ENCODE results near the gene XYLT1.

The XYLT1 gene

DNA sequence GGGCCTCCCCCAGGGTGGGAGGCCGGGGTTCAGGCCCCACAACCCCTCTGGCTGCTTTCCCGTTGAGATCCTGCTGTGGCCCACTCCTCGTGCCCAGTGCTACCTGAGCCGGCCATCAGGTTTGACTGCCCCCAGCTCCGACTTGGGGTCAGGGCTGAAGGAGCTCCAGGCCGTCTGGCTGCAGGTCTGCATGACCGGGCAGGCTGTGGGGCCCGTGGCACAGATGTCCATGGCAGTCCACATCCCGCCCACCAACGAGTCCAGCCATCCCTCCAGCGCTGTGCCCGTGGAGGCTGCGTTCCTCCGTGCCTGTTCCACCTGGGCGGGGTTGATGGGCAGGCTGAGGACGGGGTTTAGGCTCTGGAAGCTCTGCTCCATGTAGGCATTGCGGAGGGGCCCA, 362.2 kb downstream of the XYLT1 start:
- TF ChIP-seq, protein P1, sequence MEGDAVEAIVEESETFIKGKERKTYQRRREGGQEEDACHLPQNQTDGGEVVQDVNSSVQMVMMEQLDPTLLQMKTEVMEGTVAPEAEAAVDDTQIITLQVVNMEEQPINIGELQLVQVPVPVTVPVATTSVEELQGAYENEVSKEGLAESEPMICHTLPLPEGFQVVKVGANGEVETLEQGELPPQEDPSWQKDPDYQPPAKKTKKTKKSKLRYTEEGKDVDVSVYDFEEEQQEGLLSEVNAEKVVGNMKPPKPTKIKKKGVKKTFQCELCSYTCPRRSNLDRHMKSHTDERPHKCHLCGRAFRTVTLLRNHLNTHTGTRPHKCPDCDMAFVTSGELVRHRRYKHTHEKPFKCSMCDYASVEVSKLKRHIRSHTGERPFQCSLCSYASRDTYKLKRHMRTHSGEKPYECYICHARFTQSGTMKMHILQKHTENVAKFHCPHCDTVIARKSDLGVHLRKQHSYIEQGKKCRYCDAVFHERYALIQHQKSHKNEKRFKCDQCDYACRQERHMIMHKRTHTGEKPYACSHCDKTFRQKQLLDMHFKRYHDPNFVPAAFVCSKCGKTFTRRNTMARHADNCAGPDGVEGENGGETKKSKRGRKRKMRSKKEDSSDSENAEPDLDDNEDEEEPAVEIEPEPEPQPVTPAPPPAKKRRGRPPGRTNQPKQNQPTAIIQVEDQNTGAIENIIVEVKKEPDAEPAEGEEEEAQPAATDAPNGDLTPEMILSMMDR (conservative IDR thresholded peaks at IDR 0.05; ENCODE audit: low read length) = no peak
- TF ChIP-seq EZH2phosphoT487 (IDR thresholded peaks at IDR 0.05; ENCODE audit: borderline replicate concordance) = no peak
- Histone ChIP-seq H3F3A (ENCODE audit: low read depth) (no peaks in the 10 kb centered on the region), H3K4me2 (ENCODE audit: low read depth, low read length, poor library complexity, severe bottlenecking) (no peak overlapping the region), H3K4me1 (ENCODE audit: insufficient read depth, low read length, poor library complexity, severe bottlenecking) (no peaks in the 10 kb centered on the region), H4K20me1 (ENCODE audit: insufficient read depth, low read length, poor library complexity, severe bottlenecking) (no peaks in the 10 kb centered on the region), H3K4me3 (ENCODE audit: low read length, poor library complexity, severe bottlenecking) (no peak overlapping the region), H2AFZ (ENCODE audit: low read length) (no peak overlapping the region), H3K27me3 (ENCODE audit: insufficient read depth, low read length, poor library complexity, severe bottlenecking) (no peaks in the 10 kb centered on the region), H3K36me3 (ENCODE audit: insufficient read depth, low read length) (peaks cover 58% of the 10 kb centered on the region; the same call in 1 of the 2 replicates), H3K79me2 (ENCODE audit: insufficient read depth, low read length) (no peaks in the 10 kb centered on the region), H3K9me2 (replicated peaks; ENCODE audit: low read depth, low read length) (no peaks in the 10 kb centered on the region), H3K9ac (ENCODE audit: low read depth, low read length, poor library complexity, severe bottlenecking) (no peak overlapping the region), H3K9me3 (ENCODE audit: insufficient read depth, low read depth, low read length) (no peaks in the 10 kb centered on the region)

DNA sequence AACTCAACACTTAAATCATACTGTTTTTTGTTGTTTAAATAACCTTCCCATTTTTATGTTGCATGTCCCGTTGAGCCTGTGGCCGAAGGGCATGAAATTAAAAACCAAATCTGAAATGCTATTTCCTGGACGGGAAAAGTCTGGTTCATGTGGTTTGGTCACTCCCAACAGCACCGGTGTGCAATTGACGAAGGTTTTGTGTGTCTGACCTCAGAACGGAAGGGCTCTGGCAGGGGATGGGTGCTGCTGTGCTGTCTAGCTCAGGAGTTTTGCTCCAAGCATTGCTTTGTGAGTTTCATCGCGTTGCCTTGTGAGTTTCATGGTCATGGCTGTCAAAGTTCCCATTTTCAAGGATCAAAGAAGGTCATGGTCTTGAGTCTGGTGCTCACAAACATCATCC, 363.3 kb downstream of the XYLT1 start:
- no peaks in the 10 kb centered on the region for H4K20me1 ChIP-seq (ENCODE audit: insufficient read depth, low read length, poor library complexity, severe bottlenecking)
- H3K4me1 ChIP-seq (ENCODE audit: insufficient read depth, low read length, poor library complexity, severe bottlenecking) = no peaks in the 10 kb centered on the region
- TF ChIP-seq EZH2phosphoT487 (IDR thresholded peaks at IDR 0.05; ENCODE audit: borderline replicate concordance) = no peak
- TF ChIP-seq, protein P1 (conservative IDR thresholded peaks at IDR 0.05; ENCODE audit: low read length) = no peak
- H3K9me3 ChIP-seq (ENCODE audit: insufficient read depth, low read depth, low read length) = no peaks in the 10 kb centered on the region
- H3K9me2 ChIP-seq (replicated peaks; ENCODE audit: low read depth, low read length) = no peaks in the 10 kb centered on the region
- no peaks in the 10 kb centered on the region for H3K79me2 ChIP-seq (ENCODE audit: insufficient read depth, low read length)
- H2AFZ ChIP-seq (ENCODE audit: low read length) = no peak overlapping the region
- no peak overlapping the region for H3K9ac ChIP-seq (ENCODE audit: low read depth, low read length, poor library complexity, severe bottlenecking)
- H3K36me3 ChIP-seq (ENCODE audit: insufficient read depth, low read length) = peaks cover 50% of the 10 kb centered on the region; the same call in 1 of the 2 replicates
- no peak overlapping the region for H3K4me3 ChIP-seq (ENCODE audit: low read length, poor library complexity, severe bottlenecking)
- H3K27me3 ChIP-seq (ENCODE audit: insufficient read depth, low read length, poor library complexity, severe bottlenecking) = no peaks in the 10 kb centered on the region
- H3F3A ChIP-seq (ENCODE audit: low read depth) = no peaks in the 10 kb centered on the region
- no peak overlapping the region for H3K4me2 ChIP-seq (ENCODE audit: low read depth, low read length, poor library complexity, severe bottlenecking)

DNA sequence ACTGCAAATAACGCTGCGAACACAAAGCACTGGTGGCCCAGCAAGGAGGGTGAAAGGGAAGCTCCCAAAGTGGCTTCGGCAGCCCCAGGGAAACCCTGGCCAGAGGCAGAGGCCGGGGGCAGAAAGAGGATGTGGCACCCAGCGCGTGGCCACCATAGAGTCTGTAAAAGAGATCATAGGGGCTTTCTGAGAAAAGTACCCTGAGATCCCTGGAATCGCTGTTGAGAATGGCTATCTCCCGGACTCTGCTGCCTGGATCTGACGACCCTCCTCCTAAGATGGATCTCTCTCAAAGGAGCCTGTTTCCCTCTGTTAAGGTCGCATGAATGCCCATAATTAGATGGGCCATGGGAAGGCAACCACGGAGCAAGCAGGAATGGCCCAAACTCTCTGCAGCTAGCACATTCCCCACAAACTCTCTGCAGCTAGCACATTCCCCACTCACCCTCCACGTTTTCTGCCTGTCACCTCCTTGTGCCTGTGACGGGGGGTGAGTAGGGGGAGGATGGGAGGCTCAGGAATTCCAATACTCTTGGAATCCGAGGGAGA, 364.4 kb downstream of the XYLT1 start:
- Histone ChIP-seq H3F3A (ENCODE audit: low read depth) (no peaks in the 10 kb centered on the region), H3K27me3 (ENCODE audit: insufficient read depth, low read length, poor library complexity, severe bottlenecking) (no peaks in the 10 kb centered on the region), H3K9ac (ENCODE audit: low read depth, low read length, poor library complexity, severe bottlenecking) (no peak overlapping the region), H3K4me1 (ENCODE audit: insufficient read depth, low read length, poor library complexity, severe bottlenecking) (no peaks in the 10 kb centered on the region), H3K4me2 (ENCODE audit: low read depth, low read length, poor library complexity, severe bottlenecking) (no peak overlapping the region), H3K79me2 (ENCODE audit: insufficient read depth, low read length) (no peaks in the 10 kb centered on the region), H3K4me3 (ENCODE audit: low read length, poor library complexity, severe bottlenecking) (no peak overlapping the region), H3K9me2 (replicated peaks; ENCODE audit: low read depth, low read length) (no peaks in the 10 kb centered on the region), H4K20me1 (ENCODE audit: insufficient read depth, low read length, poor library complexity, severe bottlenecking) (no peaks in the 10 kb centered on the region), H3K36me3 (ENCODE audit: insufficient read depth, low read length) (peaks cover 45% of the 10 kb centered on the region; the same call in 1 of the 2 replicates), H2AFZ (ENCODE audit: low read length) (no peak overlapping the region), H3K9me3 (ENCODE audit: insufficient read depth, low read depth, low read length) (no peaks in the 10 kb centered on the region)
- no peak for TF ChIP-seq EZH2phosphoT487 (IDR thresholded peaks at IDR 0.05; ENCODE audit: borderline replicate concordance)
- TF ChIP-seq, protein P1 (conservative IDR thresholded peaks at IDR 0.05; ENCODE audit: low read length) = no peak

Data from Loucy (cell line).